K562 (cell line): Measurements from ENCODE around the gene VRK3. TPM values are rescaled to one million over a fixed set of nuclear protein-coding genes. Genes with fewer than 3 reads are reported as not detected.
A peak's percentile ranks its signal among the peaks of the same experiment; 100 is the strongest.

Experiments used
- CAMTA2 ChIP-seq: fragments of 250-450 bp; sonication (Bioruptor Pico); conservative IDR thresholded peaks from 2 replicates; pipeline ENCODE4 v1.5.1; 2022
- CBX3 ChIP-seq, 2 experiments: IDR thresholded peaks; 1 replicate in 1 of 2; 2 replicates in 1 of 2; pipeline ENCODE4 v1.6.1; 2012; ENCODE audit warnings: inconsistent platforms in 2 of 2, low read length in 2 of 2, borderline replicate concordance in 1 of 2, control low read depth in 1 of 2
- CLOCK ChIP-seq: fragments of 250-450 bp; sonication (Bioruptor Pico); IDR thresholded peaks from 2 replicates; pipeline ENCODE4 v1.4.0; 2020; ENCODE audit warnings: mild to moderate bottlenecking, moderate library complexity, borderline replicate concordance
- CREM ChIP-seq: IDR thresholded peaks from 2 replicates; pipeline ENCODE4 v1.6.1; 2014; ENCODE audit warnings: antibody characterized with exemption, low read depth
- EP400 ChIP-seq: fragments of 450-650 bp; IDR thresholded peaks from 2 replicates; pipeline ENCODE4 v1.6.1; 2017; ENCODE audit warnings: antibody characterized with exemption, mild to moderate bottlenecking, moderate library complexity
- FOXJ2 ChIP-seq: fragments of 200-800 bp; sonication (Bioruptor generic); IDR thresholded peaks from 2 replicates; pipeline ENCODE4 v1.6.1; 2016; ENCODE audit warnings: missing genetic modification characterization, missing compliant biosample characterization
- JUN ChIP-seq, 2 experiments: sonication (generic) in 1 of 2; formaldehyde crosslinking in 1 of 2; IDR thresholded peaks; 2 replicates each; pipeline versions ENCODE4 v1.6.1 to v1.8.0; 2012 to 2022; ENCODE audit warnings: borderline replicate concordance in 2 of 2, mild to moderate bottlenecking in 2 of 2, improper control_type of control experiment in 1 of 2, low read depth in 1 of 2, low read length in 1 of 2, missing genetic modification reagents in 1 of 2
- MLX ChIP-seq, 2 experiments: fragments of 450-650 bp in 1 of 2; sonication (generic) in 1 of 2; formaldehyde crosslinking; conservative IDR thresholded peaks; 2 replicates each; pipeline versions ENCODE4 v1.4.0 to v1.8.1; 2020 to 2022; ENCODE audit warnings: mild to moderate bottlenecking in 1 of 2, missing genetic modification reagents in 1 of 2
- NFYB ChIP-seq: IDR thresholded peaks from 2 replicates; pipeline ENCODE4 v1.6.1; 2011; ENCODE audit warnings: mild to moderate bottlenecking, moderate library complexity; ENCODE audit not compliant: insufficient read length; ENCODE audit errors: extremely low read depth
- SRF ChIP-seq, 2 experiments: fragments of 250-450, 450-650 bp in 1 of 2; sonication (Bioruptor Pico) in 1 of 2; sonication (generic) in 1 of 2; formaldehyde crosslinking; IDR thresholded peaks; 2 replicates each; pipeline versions ENCODE4 v1.5.0 to v1.5.1; 2020 to 2022; ENCODE audit warnings: mild to moderate bottlenecking in 1 of 2, missing genetic modification reagents in 1 of 2
- THRB ChIP-seq: fragments of 450-650 bp; formaldehyde crosslinking; conservative IDR thresholded peaks from 2 replicates; pipeline ENCODE4 v1.4.0; 2022; ENCODE audit warnings: mild to moderate bottlenecking, missing genetic modification characterization
- ZFP1 ChIP-seq: fragments of 450-650 bp; formaldehyde crosslinking; IDR thresholded peaks from 2 replicates; pipeline ENCODE4 v1.4.0; 2020; ENCODE audit warnings: mild to moderate bottlenecking, mixed read lengths
- ZNF143 ChIP-seq: sonication (generic); formaldehyde crosslinking; IDR thresholded peaks from 2 replicates; pipeline ENCODE4 v1.9.0; 2022; ENCODE audit warnings: mild to moderate bottlenecking, missing genetic modification reagents
- ZNF41 ChIP-seq: fragments of 250-450 bp; sonication (Bioruptor Pico); conservative IDR thresholded peaks from 2 replicates; pipeline ENCODE4 v1.4.0; 2020; ENCODE audit warnings: mild to moderate bottlenecking
- ZNF444 ChIP-seq: fragments of 250-450 bp; sonication (Bioruptor Pico); IDR thresholded peaks from 2 replicates; pipeline ENCODE4 v1.4.0; 2020; ENCODE audit warnings: mild to moderate bottlenecking, moderate library complexity
- ZNF445 ChIP-seq: fragments of 250-450 bp; sonication (Bioruptor Pico); IDR thresholded peaks from 2 replicates; pipeline ENCODE4 v1.4.0; 2020; ENCODE audit warnings: low read depth, mild to moderate bottlenecking, moderate library complexity
- ZNF668 ChIP-seq: fragments of 250-450 bp; sonication (Bioruptor Pico); IDR thresholded peaks from 2 replicates; pipeline ENCODE4 v1.8.0; 2022; ENCODE audit warnings: mild to moderate bottlenecking, inconsistent platforms
- ZNF76 ChIP-seq: fragments of 250-450 bp; sonication (Bioruptor Pico); IDR thresholded peaks from 2 replicates; pipeline ENCODE4 v1.4.0; 2020; ENCODE audit warnings: mild to moderate bottlenecking, moderate library complexity, borderline replicate concordance
- polyA plus RNA-seq, 8 experiments: library from polyadenylated mRNA; depleted of rRNA in 4 of 8; stranded (reverse) in 5 of 8; unstranded in 3 of 8; fragments of >200 nt; fragmentation: Nextera tagmentation in 2 of 8; fragmentation: Illumina TruSeq in 1 of 8; extraction: Ambion mirVana in 2 of 8; extraction: Trizol in 1 of 8; gene quantifications; 2 replicates each; pipeline versions ENCODE4 v1.2.1 to v1.2.3, GENCODE V29; 2011 to 2014; ENCODE audit warnings: inconsistent platforms in 1 of 8, missing spikeins in 1 of 8
- total RNA-seq, 7 experiments: library from RNA; depleted of rRNA in 6 of 7; stranded (reverse); fragments of >200 nt in 6 of 7; fragmentation: Illumina TruSeq in 2 of 7; extraction: Trizol in 2 of 7; gene quantifications; 2 replicates each; pipeline versions ENCODE4 v1.2.1 to v1.2.3, GENCODE V29; 2011 to 2021; ENCODE audit warnings: low replicate concordance in 1 of 7
- TF ChIP-seq, protein P1 (sequence below), 3 experiments: IDR thresholded peaks in 2 of 3; conservative IDR thresholded peaks in 1 of 3; 2 replicates each; pipeline ENCODE4 v1.5.1; 2011 to 2012; ENCODE audit warnings: low read length in 3 of 3, mild to moderate bottlenecking in 3 of 3, control low read depth in 2 of 3, improper control_type of control experiment in 1 of 3, inconsistent platforms in 1 of 3, low read depth in 1 of 3, mixed read lengths in 1 of 3, moderate library complexity in 1 of 3; ENCODE audit not compliant: insufficient read depth in 2 of 3

The VRK3 gene
- total and polyA plus RNA-seq, 9 of the 15 experiments (the other 6 are each of a cell fraction or from before 2014, with no cell fraction given), result 25.6 to 94.3 (median 42.9) TPM

DNA sequence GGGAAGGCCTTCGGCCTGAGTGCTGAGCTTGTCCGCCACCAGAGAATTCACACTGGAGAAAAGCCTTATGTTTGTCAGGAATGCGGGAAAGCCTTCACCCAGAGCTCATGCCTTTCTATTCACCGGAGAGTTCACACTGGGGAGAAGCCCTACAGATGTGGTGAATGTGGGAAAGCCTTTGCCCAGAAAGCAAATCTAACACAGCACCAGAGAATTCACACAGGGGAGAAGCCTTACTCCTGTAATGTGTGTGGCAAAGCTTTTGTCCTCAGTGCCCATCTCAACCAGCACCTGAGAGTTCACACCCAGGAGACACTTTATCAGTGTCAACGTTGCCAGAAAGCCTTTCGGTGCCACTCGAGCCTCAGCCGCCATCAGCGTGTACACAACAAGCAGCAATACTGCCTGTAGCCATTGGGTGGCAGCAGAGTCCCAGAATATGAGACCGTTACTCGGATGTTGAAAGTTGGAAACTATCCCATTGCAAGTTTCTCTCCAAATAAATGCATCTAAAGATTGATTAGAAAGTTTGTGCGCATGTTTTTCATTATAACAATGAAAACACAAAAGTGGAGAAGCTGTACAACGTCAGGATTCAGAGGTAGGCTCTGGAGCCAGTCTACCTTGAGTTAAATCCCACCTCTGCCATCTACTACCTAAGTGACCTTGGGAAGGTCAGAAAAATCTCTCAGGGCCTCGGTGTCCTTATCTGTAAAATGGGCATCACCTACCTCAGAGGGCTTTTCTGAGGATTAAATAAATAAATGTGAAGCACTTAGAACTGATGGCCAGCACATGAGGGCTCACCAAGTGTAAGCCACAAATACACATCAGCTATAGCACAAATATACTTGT is 21.7 kb upstream of the VRK3 start (continued):
- TF ChIP-seq JUN (IDR thresholded peaks at IDR 0.05; ENCODE audit: borderline replicate concordance, low read depth, low read length) (0 out of 2 replicates have a peak, but pooled peaks have one; percentile 17), JUN (CRISPR knock-in tag; IDR thresholded peaks at IDR 0.05; ENCODE audit: borderline replicate concordance) (no peak), THRB (CRISPR knock-in tag) (no peak), CBX3 (IDR thresholded peaks at IDR 0.05; ENCODE audit: borderline replicate concordance in 1 of 2, low read length in 2 of 2) (peak in 1 of 2 experiments; percentile 94; a peak in 2 of 3 replicates), ZFP1 (CRISPR knock-in tag) (no peak), CLOCK (no peak), EP400 (no peak), SRF (CRISPR knock-in tag; IDR thresholded peaks at IDR 0.05) (no peak), ZNF76 (no peak), ZNF143 (no peak), NFYB (no peak), CREM (0 out of 2 replicates have a peak, but pooled peaks have one; percentile 25), FOXJ2 (tag) (no peak), CAMTA2 (CRISPR knock-in tag) (no peak), MLX (CRISPR knock-in tag; conservative IDR thresholded peaks at IDR 0.05) (no peak), ZNF668 (CRISPR knock-in tag) (no peak), ZNF41 (CRISPR knock-in tag) (no peak), ZNF444 (no peak), ZNF445 (CRISPR knock-in tag) (no peak)
- TF ChIP-seq, protein P1, sequence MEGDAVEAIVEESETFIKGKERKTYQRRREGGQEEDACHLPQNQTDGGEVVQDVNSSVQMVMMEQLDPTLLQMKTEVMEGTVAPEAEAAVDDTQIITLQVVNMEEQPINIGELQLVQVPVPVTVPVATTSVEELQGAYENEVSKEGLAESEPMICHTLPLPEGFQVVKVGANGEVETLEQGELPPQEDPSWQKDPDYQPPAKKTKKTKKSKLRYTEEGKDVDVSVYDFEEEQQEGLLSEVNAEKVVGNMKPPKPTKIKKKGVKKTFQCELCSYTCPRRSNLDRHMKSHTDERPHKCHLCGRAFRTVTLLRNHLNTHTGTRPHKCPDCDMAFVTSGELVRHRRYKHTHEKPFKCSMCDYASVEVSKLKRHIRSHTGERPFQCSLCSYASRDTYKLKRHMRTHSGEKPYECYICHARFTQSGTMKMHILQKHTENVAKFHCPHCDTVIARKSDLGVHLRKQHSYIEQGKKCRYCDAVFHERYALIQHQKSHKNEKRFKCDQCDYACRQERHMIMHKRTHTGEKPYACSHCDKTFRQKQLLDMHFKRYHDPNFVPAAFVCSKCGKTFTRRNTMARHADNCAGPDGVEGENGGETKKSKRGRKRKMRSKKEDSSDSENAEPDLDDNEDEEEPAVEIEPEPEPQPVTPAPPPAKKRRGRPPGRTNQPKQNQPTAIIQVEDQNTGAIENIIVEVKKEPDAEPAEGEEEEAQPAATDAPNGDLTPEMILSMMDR (IDR thresholded peaks at IDR 0.05 in 2 of 3, conservative IDR thresholded peaks at IDR 0.05 in 1 of 3; ENCODE audit: insufficient read depth in 2 of 3, low read depth in 1 of 3, low read length in 3 of 3), result peak; percentile 74 to 90 (median 85)
